Endodermal cell (in vitro differentiated cells): ENCODE measurements around the gene UQCC5. TPM values are rescaled to one million over a fixed set of nuclear protein-coding genes. Genes with fewer than 3 reads are reported as not detected.

Experiments used
- DNase-seq: peaks from one replicate; pipeline ENCODE4 v3.0.0-alpha.2; 2017
- H3K27ac ChIP-seq: 2 replicates; pipeline ENCODE4 v1.5.1; 2013; ENCODE audit warnings: mild to moderate bottlenecking, low read depth, low read length, moderate library complexity
- H3K27me3 ChIP-seq: 2 replicates; pipeline ENCODE4 v1.6.1; 2013; ENCODE audit warnings: mild to moderate bottlenecking, low read length, moderate library complexity; ENCODE audit not compliant: insufficient read depth, control insufficient read depth, poor library complexity, severe bottlenecking
- H3K36me3 ChIP-seq: 2 replicates; pipeline ENCODE4 v1.7.0; 2013; ENCODE audit warnings: mild to moderate bottlenecking, low read length, moderate library complexity; ENCODE audit not compliant: control insufficient read depth, insufficient read depth
- H3K4me1 ChIP-seq: one replicate; pipeline ENCODE4 v1.7.0; 2013; ENCODE audit warnings: low read length; ENCODE audit not compliant: control insufficient read depth, insufficient read depth
- H3K4me3 ChIP-seq: 2 replicates; pipeline ENCODE4 v1.5.1; 2013; ENCODE audit warnings: mild to moderate bottlenecking, low read length, moderate library complexity
- H3K9ac ChIP-seq: 2 replicates; pipeline ENCODE4 v1.6.1; 2013; ENCODE audit warnings: mild to moderate bottlenecking, low read length, moderate library complexity; ENCODE audit not compliant: poor library complexity, severe bottlenecking; ENCODE audit errors: extremely low read depth
- H3K9me3 ChIP-seq: 2 replicates; pipeline ENCODE4 v1.6.1; 2013; ENCODE audit warnings: mild to moderate bottlenecking, low read length, moderate library complexity; ENCODE audit not compliant: control insufficient read depth
- H3K27ac Mint-ChIP-seq: 2 replicates; pipeline ENCODE4 v1.8.0; 2020; ENCODE audit warnings: mixed read lengths
- H3K27me3 Mint-ChIP-seq: 2 replicates; pipeline ENCODE4 v1.8.0; 2021; ENCODE audit warnings: mild to moderate bottlenecking, mixed read lengths; ENCODE audit not compliant: insufficient read depth
- H3K36me3 Mint-ChIP-seq: 2 replicates; pipeline ENCODE4 v1.8.0; 2020; ENCODE audit warnings: low read depth, mixed read lengths
- H3K4me1 Mint-ChIP-seq: 2 replicates; pipeline ENCODE4 v1.8.0; 2020; ENCODE audit warnings: mixed read lengths
- H3K4me3 Mint-ChIP-seq: 2 replicates; pipeline ENCODE4 v1.8.0; 2020; ENCODE audit warnings: mild to moderate bottlenecking, moderate library complexity, mixed read lengths
- H3K9me3 Mint-ChIP-seq: 2 replicates; pipeline ENCODE4 v1.8.0; 2020; ENCODE audit warnings: mild to moderate bottlenecking, mixed read lengths
- WGBS, 2 experiments: methylation state at CpG; one replicate each; pipeline versions ENCODE4 v1.1.5 to v1.1.7; 2013; ENCODE audit warnings: missing lambda C conversion rate in 2 of 2, mixed read lengths in 1 of 2; ENCODE audit not compliant: insufficient coverage in 1 of 2, insufficient read length in 1 of 2; 5-methylcytosine and 5-hydroxymethylcytosine counted together
- total RNA-seq, 2 donors: library from RNA; stranded (reverse); fragmentation: NEBNext Ultra II Directional in 1 of 2; extraction: Animal tissue kit (Norgen Biotek cat#: 25700) in 1 of 2; gene quantifications; 2 replicates in 1 of 2; 3 replicates in 1 of 2; pipeline ENCODE4 v1.2.1, GENCODE V29; 2021
- TF ChIP-seq, protein P1 (sequence below): fragments of 200-600 bp; sonication (generic); conservative IDR thresholded peaks from 2 replicates; pipeline ENCODE4 v1.5.0; 2021; ENCODE audit warnings: antibody characterized with exemption, mild to moderate bottlenecking

UQCC5 gene
- total RNA-seq, 2 donors from 2014 or later, result 28.1 to 34.1 TPM

DNA sequence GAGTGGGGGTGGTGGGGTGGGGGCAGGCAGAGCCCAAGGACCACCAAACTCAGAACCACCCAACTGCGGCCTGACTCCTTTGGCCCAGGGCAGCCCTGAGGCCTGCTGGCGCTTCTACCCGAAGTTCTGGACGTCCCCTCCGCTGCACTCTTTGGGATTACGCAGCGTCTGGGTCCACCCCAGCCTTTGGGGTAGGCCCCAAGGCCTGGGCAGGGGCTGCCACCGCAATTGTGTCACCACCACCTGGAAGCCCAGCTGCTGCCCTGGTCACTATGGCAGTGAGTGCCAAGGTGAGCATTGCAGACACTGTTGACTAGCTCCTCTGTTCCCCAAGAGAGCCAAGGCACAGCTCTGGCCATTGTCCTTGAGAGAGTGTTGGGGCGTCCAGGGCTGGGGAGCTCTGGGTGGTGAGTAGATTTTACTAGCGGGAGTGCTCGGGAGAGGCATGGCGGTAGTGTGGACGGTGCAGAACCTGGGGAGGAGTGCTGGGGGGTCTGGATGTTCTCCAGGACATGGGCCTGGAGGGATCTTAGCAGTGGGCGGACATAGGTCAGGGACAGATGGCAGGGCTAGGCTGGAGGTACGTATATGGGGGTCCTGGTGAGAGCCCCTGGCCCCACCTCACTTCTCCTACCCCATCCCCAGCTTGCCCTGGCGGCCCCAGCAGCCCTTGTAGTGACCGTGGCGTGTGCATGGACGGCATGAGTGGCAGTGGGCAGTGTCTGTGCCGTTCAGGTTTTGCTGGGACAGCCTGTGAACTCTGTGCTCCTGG lies 15.5 kb upstream of the UQCC5 start:
- Mint-ChIP-seq H3K36me3 (peaks cover 10% of the 10 kb centered on the region), H3K4me1 (no peaks in the 10 kb centered on the region), H3K27me3 (peaks cover 8% of the 10 kb centered on the region), H3K4me3 (no peak overlapping the region), H3K27ac (no peak overlapping the region), H3K9me3 (no peaks in the 10 kb centered on the region)
- Histone ChIP-seq H3K4me3 (no peak overlapping the region), H3K9ac (no peak overlapping the region), H3K27ac (no peak overlapping the region), H3K4me1 (no peaks in the 10 kb centered on the region), H3K27me3 (no peaks in the 10 kb centered on the region), H3K9me3 (no peaks in the 10 kb centered on the region), H3K36me3 (peaks cover 14% of the 10 kb centered on the region)
- TF ChIP-seq, protein P1, sequence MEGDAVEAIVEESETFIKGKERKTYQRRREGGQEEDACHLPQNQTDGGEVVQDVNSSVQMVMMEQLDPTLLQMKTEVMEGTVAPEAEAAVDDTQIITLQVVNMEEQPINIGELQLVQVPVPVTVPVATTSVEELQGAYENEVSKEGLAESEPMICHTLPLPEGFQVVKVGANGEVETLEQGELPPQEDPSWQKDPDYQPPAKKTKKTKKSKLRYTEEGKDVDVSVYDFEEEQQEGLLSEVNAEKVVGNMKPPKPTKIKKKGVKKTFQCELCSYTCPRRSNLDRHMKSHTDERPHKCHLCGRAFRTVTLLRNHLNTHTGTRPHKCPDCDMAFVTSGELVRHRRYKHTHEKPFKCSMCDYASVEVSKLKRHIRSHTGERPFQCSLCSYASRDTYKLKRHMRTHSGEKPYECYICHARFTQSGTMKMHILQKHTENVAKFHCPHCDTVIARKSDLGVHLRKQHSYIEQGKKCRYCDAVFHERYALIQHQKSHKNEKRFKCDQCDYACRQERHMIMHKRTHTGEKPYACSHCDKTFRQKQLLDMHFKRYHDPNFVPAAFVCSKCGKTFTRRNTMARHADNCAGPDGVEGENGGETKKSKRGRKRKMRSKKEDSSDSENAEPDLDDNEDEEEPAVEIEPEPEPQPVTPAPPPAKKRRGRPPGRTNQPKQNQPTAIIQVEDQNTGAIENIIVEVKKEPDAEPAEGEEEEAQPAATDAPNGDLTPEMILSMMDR, result no peak
- DNase-seq, result no peak
- 93 to 94% methylated on average over 9 to 20 of the region's 20 CpGs for WGBS, 2 experiments

GRCh38 chr3:52521488-52521824 lies 14.9 kb upstream of the UQCC5 start:
- H3K9me3 Mint-ChIP-seq, result no peaks in the 10 kb centered on the region
- no peak overlapping the region for H3K4me3 ChIP-seq
- H3K9me3 ChIP-seq, result no peaks in the 10 kb centered on the region
- H3K4me3 Mint-ChIP-seq, result no peak overlapping the region
- H3K27me3 ChIP-seq, result no peaks in the 10 kb centered on the region
- H3K27me3 Mint-ChIP-seq, result peaks cover 8% of the 10 kb centered on the region
- H3K4me1 ChIP-seq, result no peaks in the 10 kb centered on the region
- 90 to 94% methylated on average over 8 of the region's 8 CpGs for WGBS, 2 experiments
- H3K9ac ChIP-seq, result no peak overlapping the region
- H3K36me3 ChIP-seq, result peaks cover 19% of the 10 kb centered on the region
- peaks cover 13% of the 10 kb centered on the region for H3K36me3 Mint-ChIP-seq
- no peak for DNase-seq
- no peak overlapping the region for H3K27ac Mint-ChIP-seq
- TF ChIP-seq, protein P1, result no peak
- no peak overlapping the region for H3K27ac ChIP-seq
- no peaks in the 10 kb centered on the region for H3K4me1 Mint-ChIP-seq

DNA sequence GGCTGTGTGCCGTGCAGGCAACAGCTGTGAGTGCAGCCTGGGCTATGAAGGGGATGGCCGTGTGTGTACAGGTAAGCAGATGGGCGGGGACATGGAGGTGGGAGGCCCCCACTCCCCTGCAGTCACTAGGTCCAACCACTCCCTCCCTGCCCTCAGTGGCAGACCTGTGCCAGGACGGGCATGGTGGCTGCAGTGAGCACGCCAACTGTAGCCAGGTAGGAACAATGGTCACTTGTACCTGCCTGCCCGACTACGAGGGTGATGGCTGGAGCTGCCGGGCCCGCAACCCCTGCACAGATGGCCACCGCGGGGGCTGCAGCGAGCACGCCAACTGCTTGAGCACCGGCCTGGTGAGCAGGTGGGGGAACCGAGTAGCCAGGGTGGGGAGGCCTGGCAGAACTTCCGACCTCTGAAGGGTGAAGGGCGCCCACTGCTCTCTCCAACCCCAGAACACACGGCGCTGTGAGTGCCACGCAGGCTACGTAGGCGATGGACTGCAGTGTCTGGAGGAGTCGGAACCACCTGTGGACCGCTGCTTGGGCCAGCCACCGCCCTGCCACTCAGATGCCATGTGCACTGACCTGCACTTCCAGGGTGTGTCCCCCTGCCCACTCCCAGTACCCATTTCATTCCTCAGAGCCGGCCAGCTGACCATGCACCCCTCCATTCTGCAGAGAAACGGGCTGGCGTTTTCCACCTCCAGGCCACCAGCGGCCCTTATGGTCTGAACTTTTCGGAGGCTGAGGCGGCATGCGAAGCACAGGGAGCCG lies 14.3 kb upstream of the UQCC5 start:
- H3K9me3 ChIP-seq, result no peaks in the 10 kb centered on the region
- no peak overlapping the region for H3K27ac ChIP-seq
- H3K27me3 ChIP-seq, result no peaks in the 10 kb centered on the region
- Mint-ChIP-seq H3K27ac (no peak overlapping the region), H3K27me3 (peaks cover 6% of the 10 kb centered on the region), H3K9me3 (no peaks in the 10 kb centered on the region), H3K36me3 (peaks cover 16% of the 10 kb centered on the region), H3K4me3 (no peak overlapping the region), H3K4me1 (no peaks in the 10 kb centered on the region)
- 94 to 96% methylated on average over 21 to 33 of the region's 33 CpGs for WGBS, 2 experiments
- H3K4me3 ChIP-seq, result no peak overlapping the region
- H3K9ac ChIP-seq, result no peak overlapping the region
- peaks cover 25% of the 10 kb centered on the region for H3K36me3 ChIP-seq
- no peaks in the 10 kb centered on the region for H3K4me1 ChIP-seq
- TF ChIP-seq, protein P1, result no peak
- DNase-seq, result no peak
